Epithelial cell of esophagus (primary cell): ENCODE results near the gene MCC.
A peak's percentile ranks its signal among the peaks of the same experiment; 100 is the strongest.
"Not testable (repeated sequence)": the region's sequence is repeated elsewhere in the genome, so short reads cannot be mapped to it uniquely, and the experiment has no call there.

Experiments used
- DNase-seq: peaks from one replicate; pipeline ENCODE4 v3.0.0; 2010; ENCODE audit warnings: low read depth
- H3K4me3 ChIP-seq: 2 replicates; pipeline ENCODE4 v1.5.1; 2011; ENCODE audit warnings: mild to moderate bottlenecking, low read length, control low read depth
- CTCF ChIP-seq: IDR thresholded peaks from 2 replicates; pipeline ENCODE4 v1.5.1; 2011; ENCODE audit warnings: low read depth, mild to moderate bottlenecking, low read length, control low read depth, inconsistent platforms; ENCODE audit not compliant: insufficient read depth; ENCODE audit errors: missing control alignments

The MCC gene

DNA sequence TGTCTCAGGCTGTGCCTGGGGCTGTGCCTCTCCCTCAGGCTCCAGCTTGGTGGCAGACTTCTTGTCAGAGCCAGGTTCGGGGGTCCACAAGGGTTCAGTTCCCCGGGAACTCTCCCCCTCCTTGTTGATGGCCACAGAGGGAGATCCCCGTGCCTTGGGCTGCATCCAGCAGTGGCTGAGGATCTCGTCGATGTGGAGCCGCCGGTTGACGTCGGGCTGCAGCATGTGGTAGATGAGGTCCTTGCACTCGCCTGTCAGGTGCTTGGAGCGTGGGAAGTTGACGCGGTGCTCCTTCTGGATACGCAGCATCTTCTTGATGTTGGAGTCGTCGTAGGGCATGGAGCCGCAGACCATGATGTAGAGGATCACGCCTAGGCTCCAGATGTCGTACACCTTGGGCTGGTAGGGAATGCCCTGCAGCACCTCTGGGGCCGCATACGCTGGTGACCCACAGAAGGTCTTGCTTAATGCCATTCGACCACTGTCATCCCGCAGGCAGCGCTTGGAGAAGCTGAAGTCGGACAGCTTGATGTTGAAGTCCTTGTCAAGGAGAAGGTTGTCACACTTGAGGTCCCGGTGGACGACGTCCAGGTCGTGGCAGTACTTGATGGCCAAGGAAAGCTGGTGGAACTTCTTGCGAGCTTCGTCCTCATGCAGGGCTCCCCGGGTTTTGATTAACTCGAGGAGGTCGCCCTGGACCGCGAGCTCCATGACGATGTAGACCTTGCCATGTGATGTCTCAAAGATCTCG is 54.2 kb downstream of the MCC start:
- no peak for TF ChIP-seq CTCF
- DNase-seq = no peak
- no peak overlapping the region for H3K4me3 ChIP-seq

DNA sequence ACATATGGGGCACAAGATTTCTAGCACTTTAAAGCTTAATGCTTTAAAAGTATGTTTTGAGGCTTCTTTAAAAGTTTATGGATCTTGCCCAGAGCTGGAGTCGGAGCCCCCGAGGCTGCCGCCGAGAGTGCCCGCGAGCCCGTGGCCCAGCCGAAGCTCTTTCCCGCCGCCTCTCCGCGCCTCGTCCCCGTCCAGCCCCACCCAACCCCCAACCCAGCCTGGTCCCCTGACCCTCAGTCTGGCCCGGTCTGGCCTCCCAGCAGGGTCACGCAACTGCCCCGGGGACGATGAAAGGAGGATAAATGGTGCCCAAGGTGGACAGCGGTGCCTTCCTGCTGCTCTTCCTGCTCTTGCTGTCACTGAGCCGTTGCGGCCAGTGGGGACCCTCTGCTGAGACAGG is 55.2 kb downstream of the MCC start:
- TF ChIP-seq CTCF = no peak
- no peak for DNase-seq

DNA sequence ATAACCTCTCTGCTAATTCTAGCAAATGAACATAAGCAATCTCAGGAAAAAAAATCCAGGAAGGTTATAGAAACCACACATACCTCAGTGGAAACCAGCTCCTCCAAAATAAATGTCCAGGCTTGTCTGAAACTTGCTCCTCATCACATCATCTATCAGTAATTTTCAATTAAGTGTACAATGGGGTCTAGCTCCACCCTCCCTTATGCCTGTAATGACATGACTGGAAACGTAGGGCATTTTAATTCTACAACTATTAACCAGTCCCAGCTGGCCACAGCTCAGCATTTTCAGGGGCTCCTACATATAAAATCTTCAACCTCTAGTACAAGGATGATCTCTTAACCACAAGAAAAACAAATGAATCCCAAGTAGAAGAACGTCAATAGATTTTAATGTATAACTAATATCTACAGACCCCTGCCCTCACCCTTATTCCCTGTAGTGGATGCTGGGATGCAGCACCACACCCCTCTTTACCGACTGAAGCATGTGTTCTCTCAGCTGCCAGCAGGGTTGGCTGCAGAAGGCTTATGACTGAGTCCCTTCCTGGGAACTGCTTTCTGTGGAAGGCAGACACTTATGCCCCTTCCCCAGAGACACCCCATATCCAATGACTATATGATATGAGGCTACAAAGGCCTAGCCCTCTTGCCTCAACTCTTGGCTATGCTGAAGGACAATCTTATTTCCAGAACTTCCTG is 60.2 kb downstream of the MCC start:
- peak; percentile 58 for TF ChIP-seq CTCF
- DNase-seq = peak; percentile 93
- no peak overlapping the region for H3K4me3 ChIP-seq

More for the DNA sequence above, 55.2 kb downstream of the MCC start:
- H3K4me3 ChIP-seq = no peak overlapping the region

DNA sequence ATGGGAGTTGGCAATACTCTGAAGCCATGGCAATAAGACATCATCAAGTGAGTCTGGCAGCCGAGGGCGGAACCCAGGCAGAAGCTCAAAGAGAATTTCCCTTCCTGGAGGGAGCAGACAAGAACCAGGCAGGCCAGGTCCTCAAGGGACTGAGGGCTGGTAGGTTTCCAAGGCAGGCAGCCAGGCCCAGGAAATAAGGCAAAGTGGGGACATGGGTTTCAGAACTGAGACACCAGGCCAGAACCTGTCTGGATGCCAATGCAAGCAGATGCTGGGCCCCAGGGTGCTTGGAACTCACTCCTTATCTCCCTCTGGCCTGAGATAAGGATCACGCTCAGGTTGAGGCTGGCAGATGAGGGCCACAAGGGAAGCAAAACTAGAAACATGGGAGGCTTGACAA is 62.3 kb downstream of the MCC start:
- H3K4me3 ChIP-seq = no peak overlapping the region
- TF ChIP-seq CTCF = no peak
- DNase-seq = no peak

GRCh38 chr5:113421693-113422092 is 66.6 kb downstream of the MCC start:
- no peak overlapping the region for H3K4me3 ChIP-seq
- TF ChIP-seq CTCF = no peak
- DNase-seq = no peak

- H3K4me3 ChIP-seq = no peak overlapping the region
- DNase-seq = no peak
- no peak for TF ChIP-seq CTCF
These were observed 82.7 kb downstream of the MCC start for GRCh38 chr5:113405530-113405929.

- no peak for DNase-seq
- TF ChIP-seq CTCF = no peak
- H3K4me3 ChIP-seq = no peak overlapping the region
These were observed 84.0 kb downstream of the MCC start for GRCh38 chr5:113404269-113404668.

GRCh38 chr5:113397986-113398385 is 90.3 kb downstream of the MCC start:
- not testable (repeated sequence) for DNase-seq, H3K4me3 ChIP-seq
